Vagina (tissue), 2 donors: ENCODE data around the gene CCDC117. TPM values are rescaled to one million over a fixed set of nuclear protein-coding genes. Genes with fewer than 3 reads are reported as not detected.
A peak's percentile ranks its signal among the peaks of the same experiment; 100 is the strongest.

Experiments used
- DNase-seq, 2 donors: peaks; one replicate each; pipeline ENCODE4 v3.0.0-alpha.2; 2017; ENCODE audit errors: extremely low spot score in 2 of 2
- H3K27ac ChIP-seq: fragments of 200-600 bp; sonication (generic); one replicate; pipeline ENCODE4 v1.5.1; 2019
- H3K27me3 ChIP-seq: fragments of 200-600 bp; sonication (generic); one replicate; pipeline ENCODE4 v1.5.1; 2019
- H3K36me3 ChIP-seq, 2 donors: fragments of 200-600 bp; sonication (generic); one replicate each; pipeline ENCODE4 v1.5.1; 2017 to 2019
- H3K4me1 ChIP-seq: fragments of 200-600 bp; sonication (generic); one replicate; pipeline ENCODE4 v1.5.1; 2019
- H3K4me3 ChIP-seq, 2 donors: fragments of 200-600 bp; sonication (generic); 1 replicate in 1 of 2; 2 replicates in 1 of 2; pipeline ENCODE4 v1.5.1; 2016 to 2019
- H3K9me3 ChIP-seq: fragments of 200-600 bp; sonication (generic); one replicate; pipeline ENCODE4 v1.5.1; 2019
- POLR2A ChIP-seq, 2 donors: fragments of 450-650 bp; IDR thresholded peaks; one replicate each; pipeline ENCODE4 v1.6.1; 2017; ENCODE audit warnings: antibody characterized with exemption in 2 of 2, mild to moderate bottlenecking in 2 of 2, moderate library complexity in 2 of 2
- POLR2AphosphoS5 ChIP-seq, 2 donors: sonication (generic); formaldehyde crosslinking; IDR thresholded peaks; one replicate each; pipeline ENCODE4 v1.9.0; 2017; ENCODE audit warnings: antibody characterized with exemption in 2 of 2, mild to moderate bottlenecking in 2 of 2, low read depth in 1 of 2; ENCODE audit not compliant: insufficient read depth in 1 of 2
- intact Hi-C: fragments of 100-400 bp; cut with DNase I; formaldehyde crosslinking; loops from one replicate; pipeline ENCODE4 v1.15.1; 2023
- total RNA-seq: library from RNA; depleted of rRNA; stranded (reverse); fragments of >200 nt; gene quantifications from one replicate; pipeline ENCODE4 v1.2.3, GENCODE V29; 2016
- TF ChIP-seq, protein P1 (sequence below), 3 experiments: fragments of 450-650 bp in 2 of 3; fragments of 200-600 bp in 1 of 3; sonication (generic) in 1 of 3; IDR thresholded peaks; one replicate each; pipeline ENCODE4 v1.5.1; 2017 to 2019; ENCODE audit warnings: antibody characterized with exemption in 3 of 3, mild to moderate bottlenecking in 2 of 3, moderate library complexity in 2 of 3

Gene CCDC117
- total RNA-seq, 1 donor from 2014 or later = 14.2 TPM

DNA sequence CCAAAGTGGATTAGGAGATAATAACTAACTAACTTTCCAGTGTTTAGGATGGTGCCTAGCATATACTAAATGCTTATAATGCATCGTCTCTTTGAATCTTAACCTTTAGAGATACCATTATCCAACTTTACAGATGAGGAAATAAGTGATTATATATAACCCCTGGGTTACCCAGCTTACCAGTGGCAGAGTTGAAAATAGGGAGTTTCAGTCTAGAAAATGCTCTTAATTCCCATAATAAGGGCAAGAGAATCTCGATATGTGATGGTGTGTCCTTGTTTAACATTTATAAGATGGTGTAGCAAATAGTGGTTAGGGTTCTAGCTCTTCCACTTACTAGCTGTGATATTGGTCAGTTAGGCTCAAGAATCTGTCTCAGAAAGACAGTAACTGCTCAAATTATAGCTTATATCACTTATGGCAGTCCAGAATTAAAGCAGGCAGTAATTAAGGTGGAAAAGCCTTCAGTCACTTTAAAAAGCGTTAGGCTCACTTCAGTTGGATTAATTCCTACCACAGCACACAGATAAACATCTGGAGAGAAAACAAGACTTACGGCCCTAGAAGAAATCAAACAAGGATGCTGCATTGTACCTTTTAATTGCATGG, 21.6 kb downstream of the CCDC117 start:
- Histone ChIP-seq H3K27me3 (no peaks in the 10 kb centered on the region), H3K27ac (no peak overlapping the region), H3K4me3 (no peak overlapping the region), H3K9me3 (no peaks in the 10 kb centered on the region), H3K36me3 (peaks cover 3 to 44% of the 10 kb centered on the region in 2 donors), H3K4me1 (peaks cover 47% of the 10 kb centered on the region)
- TF ChIP-seq POLR2A (IDR thresholded peaks at IDR 0.05) (no peak), POLR2AphosphoS5 (IDR thresholded peaks at IDR 0.05; ENCODE audit: insufficient read depth in 1 of 2, low read depth in 1 of 2) (no peak)
- TF ChIP-seq, protein P1, sequence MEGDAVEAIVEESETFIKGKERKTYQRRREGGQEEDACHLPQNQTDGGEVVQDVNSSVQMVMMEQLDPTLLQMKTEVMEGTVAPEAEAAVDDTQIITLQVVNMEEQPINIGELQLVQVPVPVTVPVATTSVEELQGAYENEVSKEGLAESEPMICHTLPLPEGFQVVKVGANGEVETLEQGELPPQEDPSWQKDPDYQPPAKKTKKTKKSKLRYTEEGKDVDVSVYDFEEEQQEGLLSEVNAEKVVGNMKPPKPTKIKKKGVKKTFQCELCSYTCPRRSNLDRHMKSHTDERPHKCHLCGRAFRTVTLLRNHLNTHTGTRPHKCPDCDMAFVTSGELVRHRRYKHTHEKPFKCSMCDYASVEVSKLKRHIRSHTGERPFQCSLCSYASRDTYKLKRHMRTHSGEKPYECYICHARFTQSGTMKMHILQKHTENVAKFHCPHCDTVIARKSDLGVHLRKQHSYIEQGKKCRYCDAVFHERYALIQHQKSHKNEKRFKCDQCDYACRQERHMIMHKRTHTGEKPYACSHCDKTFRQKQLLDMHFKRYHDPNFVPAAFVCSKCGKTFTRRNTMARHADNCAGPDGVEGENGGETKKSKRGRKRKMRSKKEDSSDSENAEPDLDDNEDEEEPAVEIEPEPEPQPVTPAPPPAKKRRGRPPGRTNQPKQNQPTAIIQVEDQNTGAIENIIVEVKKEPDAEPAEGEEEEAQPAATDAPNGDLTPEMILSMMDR (IDR thresholded peaks at IDR 0.05) = no peak
- intact Hi-C loops = no loop called here
- no peak for DNase-seq

DNA sequence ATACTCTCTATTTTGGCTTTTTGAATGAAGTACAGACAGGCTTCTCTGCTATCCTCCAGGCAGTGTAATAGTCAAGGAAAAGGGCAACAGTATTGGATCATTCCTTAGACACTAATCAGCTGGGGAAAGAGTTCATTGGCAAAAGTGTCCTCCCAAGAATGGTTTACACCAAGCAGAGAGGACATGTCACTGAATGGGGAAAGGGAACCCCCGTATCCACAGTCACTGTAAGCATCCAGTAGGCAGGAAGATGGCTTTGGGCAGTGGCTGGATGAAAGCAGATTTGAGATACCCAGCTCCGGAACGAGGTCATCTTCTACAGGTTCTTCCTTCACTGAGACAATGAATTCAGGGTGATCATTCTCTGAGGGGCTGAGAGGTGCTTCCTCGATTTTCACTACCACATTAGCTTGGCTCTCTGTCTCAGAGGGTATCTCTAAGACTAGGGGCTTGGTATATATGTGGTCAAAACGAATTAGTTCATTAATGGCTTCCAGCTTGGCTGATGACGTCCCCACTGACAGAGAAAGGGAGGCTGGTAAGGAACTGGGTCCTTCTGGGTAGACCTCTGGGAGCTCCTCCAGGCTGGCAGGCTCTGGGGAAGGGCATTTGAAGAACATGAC, 22.7 kb downstream of the CCDC117 start:
- DNase-seq = no peak
- TF ChIP-seq POLR2AphosphoS5 (IDR thresholded peaks at IDR 0.05; ENCODE audit: insufficient read depth in 1 of 2, low read depth in 1 of 2) (no peak), POLR2A (IDR thresholded peaks at IDR 0.05) (no peak)
- TF ChIP-seq, protein P1 (IDR thresholded peaks at IDR 0.05) = no peak
- intact Hi-C loops = no loop called here
- H3K27ac ChIP-seq = no peak overlapping the region
- H3K27me3 ChIP-seq = no peaks in the 10 kb centered on the region
- no peak overlapping the region for H3K4me3 ChIP-seq
- peaks cover 51% of the 10 kb centered on the region for H3K4me1 ChIP-seq
- H3K36me3 ChIP-seq = peaks cover 3 to 44% of the 10 kb centered on the region in 2 donors
- no peaks in the 10 kb centered on the region for H3K9me3 ChIP-seq

DNA sequence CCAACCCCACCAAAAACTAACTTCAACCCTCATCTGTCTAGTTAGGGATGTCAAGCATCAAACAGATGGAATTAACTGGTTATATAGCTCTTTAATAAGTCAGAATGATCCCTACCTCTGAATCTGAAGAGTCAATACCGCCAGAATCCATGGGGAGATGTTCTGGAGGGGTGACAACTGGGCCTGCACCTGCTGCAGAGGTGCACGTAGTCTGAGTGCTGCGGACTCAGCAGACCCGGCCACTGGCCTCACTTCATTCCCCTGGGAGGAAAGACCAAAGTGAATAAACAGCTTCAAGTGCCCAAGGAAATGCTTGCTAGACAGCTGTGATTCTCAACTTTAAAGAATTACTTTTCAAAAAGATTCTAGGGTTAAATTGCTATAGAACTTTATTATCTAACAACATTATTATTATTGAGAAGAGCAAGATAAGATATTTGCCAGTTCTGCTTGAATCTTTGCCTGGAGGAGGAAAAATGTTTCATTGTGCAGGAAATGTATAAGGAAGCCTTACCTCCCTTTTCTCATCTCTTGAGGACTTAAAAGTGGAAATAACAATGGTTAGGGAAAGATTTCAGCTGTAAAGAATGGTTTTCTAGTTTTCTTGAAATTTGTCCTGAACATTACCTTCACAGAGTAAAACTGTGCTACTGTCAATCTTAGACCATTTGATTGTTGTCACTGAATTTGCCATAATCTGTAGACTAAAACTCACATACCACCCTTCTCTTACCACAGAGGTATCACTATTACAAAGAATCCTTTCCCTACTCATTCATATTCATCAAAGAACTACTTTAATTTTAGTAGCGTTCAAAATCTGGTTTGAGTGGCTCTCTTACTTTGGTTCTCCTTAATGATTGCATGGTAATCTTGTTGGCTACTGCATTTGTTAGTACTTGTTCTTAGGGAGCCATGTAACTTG, 23.7 kb downstream of the CCDC117 start:
- Histone ChIP-seq H3K9me3 (no peaks in the 10 kb centered on the region), H3K27me3 (no peaks in the 10 kb centered on the region), H3K27ac (no peak overlapping the region), H3K36me3 (peaks cover 3 to 44% of the 10 kb centered on the region in 2 donors), H3K4me3 (no peak overlapping the region), H3K4me1 (peaks cover 55% of the 10 kb centered on the region)
- intact Hi-C loops = no loop called here
- DNase-seq = no peak
- TF ChIP-seq POLR2A (IDR thresholded peaks at IDR 0.05) (no peak), POLR2AphosphoS5 (IDR thresholded peaks at IDR 0.05; ENCODE audit: insufficient read depth in 1 of 2, low read depth in 1 of 2) (no peak)
- TF ChIP-seq, protein P1 (IDR thresholded peaks at IDR 0.05) = no peak

DNA sequence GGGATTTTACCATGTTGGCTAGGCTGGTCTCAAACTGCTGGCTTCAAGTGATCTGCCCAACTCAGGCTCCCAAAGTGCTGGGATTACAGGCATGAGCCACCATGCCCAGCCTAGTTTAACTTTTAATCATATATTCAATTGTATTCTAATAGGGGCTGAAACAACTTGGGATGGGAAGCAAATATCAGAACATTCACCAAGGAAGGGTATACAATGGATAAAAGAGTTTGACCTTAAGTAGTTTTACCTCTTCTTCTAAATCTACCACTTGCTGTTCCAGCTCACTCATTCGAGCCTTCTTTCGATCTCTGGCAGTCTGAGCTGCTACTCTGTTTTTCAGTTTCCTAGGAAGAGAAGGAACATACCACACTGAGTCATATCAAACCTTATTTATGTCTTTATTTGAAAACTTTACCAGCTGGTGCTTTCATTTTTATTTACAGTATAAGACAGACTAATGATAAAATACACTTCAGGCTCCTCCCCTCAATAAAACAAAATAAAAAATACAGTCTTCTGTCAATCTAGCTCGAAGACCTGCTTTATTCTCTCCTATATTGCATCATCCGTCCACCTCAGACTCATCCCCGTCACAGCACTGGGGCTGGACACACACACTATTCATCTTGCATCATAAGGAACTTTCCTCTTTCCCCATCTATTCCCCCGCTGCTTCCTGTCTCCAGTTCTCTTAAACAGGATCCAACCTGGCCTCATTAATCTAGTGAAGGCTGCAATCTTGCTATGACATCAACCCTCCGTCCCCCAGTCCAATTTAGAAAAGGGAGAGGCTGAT, 26.5 kb downstream of the CCDC117 start:
- Histone ChIP-seq H3K4me1 (peaks cover 75% of the 10 kb centered on the region), H3K27me3 (no peaks in the 10 kb centered on the region), H3K36me3 (peaks cover 3 to 41% of the 10 kb centered on the region in 2 donors), H3K9me3 (no peaks in the 10 kb centered on the region), H3K4me3 (peak overlapping the region; percentile 96 to 99), H3K27ac (peak overlapping the region; percentile 100)
- intact Hi-C loops = no loop called here
- TF ChIP-seq, protein P1 (IDR thresholded peaks at IDR 0.05) = no peak
- TF ChIP-seq POLR2A (IDR thresholded peaks at IDR 0.05) (peak in 1 of 2 donors; percentile 83), POLR2AphosphoS5 (IDR thresholded peaks at IDR 0.05; ENCODE audit: insufficient read depth in 1 of 2, low read depth in 1 of 2) (peak in 1 of 2 donors; percentile 78)
- peak in 1 of 2 donors; percentile 95 for DNase-seq
